Transverse colon (tissue), 4 donors: Measurements from ENCODE around the gene BORCS5. TPM values are rescaled to one million over a fixed set of nuclear protein-coding genes. Genes with fewer than 3 reads are reported as not detected.

Experiments used
- DNase-seq: peaks from one replicate; pipeline ENCODE4 v3.0.0-alpha.2; 2019
- H3K27ac ChIP-seq, 4 donors: fragments of 200-600 bp; sonication (generic); 2 replicates each; pipeline ENCODE4 v1.5.1; 2016 to 2018; ENCODE audit warnings: inconsistent platforms in 4 of 4
- H3K27me3 ChIP-seq: fragments of 200-600 bp; sonication (generic); 2 replicates; pipeline ENCODE4 v1.5.1; 2017; ENCODE audit warnings: inconsistent platforms
- H3K36me3 ChIP-seq, 4 donors: fragments of 200-600 bp; sonication (generic); 2 replicates each; pipeline ENCODE4 v1.5.1; 2017 to 2019; ENCODE audit warnings: inconsistent platforms in 4 of 4
- H3K4me1 ChIP-seq, 4 donors: fragments of 200-600 bp; sonication (generic); 2 replicates each; pipeline ENCODE4 v1.5.1; 2017 to 2020; ENCODE audit warnings: inconsistent platforms in 4 of 4
- H3K4me3 ChIP-seq, 4 donors: fragments of 200-600 bp; sonication (generic); 1 replicate in 1 of 4; 2 replicates in 3 of 4; pipeline versions ENCODE4 v1.5.1 to v1.6.1; 2017 to 2019; ENCODE audit warnings: inconsistent platforms in 4 of 4
- H3K9me3 ChIP-seq, 2 donors: fragments of 200-600 bp; sonication (generic); 2 replicates each; pipeline ENCODE4 v1.5.1; 2017 to 2019; ENCODE audit warnings: inconsistent platforms in 2 of 2
- EP300 ChIP-seq: sonication (generic); formaldehyde crosslinking; IDR thresholded peaks from one replicate; pipeline ENCODE4 v1.6.1; 2017; ENCODE audit warnings: antibody characterized with exemption, low read depth
- POLR2A ChIP-seq: fragments of 450-650 bp; IDR thresholded peaks from one replicate; pipeline ENCODE4 v1.6.1; 2016; ENCODE audit warnings: antibody characterized with exemption, mild to moderate bottlenecking, moderate library complexity
- POLR2AphosphoS5 ChIP-seq, 3 donors: sonication (generic); formaldehyde crosslinking; IDR thresholded peaks; one replicate each; pipeline ENCODE4 v1.6.1; 2016; ENCODE audit warnings: antibody characterized with exemption in 3 of 3
- WGBS, 2 donors: methylation state at CpG; one replicate each; pipeline ENCODE4 v1.1.5; 2018; ENCODE audit warnings: low coverage in 1 of 2; 5-methylcytosine and 5-hydroxymethylcytosine counted together
- in situ Hi-C, 4 donors: fragments of 200-750 bp; cut with MboI; loops; one replicate each; pipeline versions ENCODE4 v1.15.0 to v1.15.1; 2017; ENCODE audit warnings: low sequenced_read_pairs in 3 of 4, low pct_ligation_motif_present in 1 of 4, low pct_unique_long_range_greater_than_20kb in 1 of 4
- intact Hi-C: fragments of 100-400 bp; cut with DNase I; formaldehyde crosslinking; loops from one replicate; pipeline ENCODE4 v1.15.1; 2023; ENCODE audit warnings: low total_unique reads
- total RNA-seq, 4 donors: library from RNA; depleted of rRNA; stranded (reverse); fragments of >200 nt; gene quantifications; one replicate each; pipeline ENCODE4 v1.1.0, GENCODE V29; 2016
- TF ChIP-seq, protein P1 (sequence below), 5 experiments: fragments of 200-600 bp in 3 of 5; fragments of 450-650 bp in 2 of 5; sonication (generic) in 3 of 5; IDR thresholded peaks; 1 replicate in 2 of 5; 2 replicates in 3 of 5; pipeline ENCODE4 v1.5.1; 2016 to 2017; ENCODE audit warnings: antibody characterized with exemption in 5 of 5, inconsistent platforms in 3 of 5, mild to moderate bottlenecking in 2 of 5, moderate library complexity in 1 of 5

Gene BORCS5
- total RNA-seq, 4 donors from 2014 or later: 8.5 to 52.7 (median 21.3) TPM

DNA sequence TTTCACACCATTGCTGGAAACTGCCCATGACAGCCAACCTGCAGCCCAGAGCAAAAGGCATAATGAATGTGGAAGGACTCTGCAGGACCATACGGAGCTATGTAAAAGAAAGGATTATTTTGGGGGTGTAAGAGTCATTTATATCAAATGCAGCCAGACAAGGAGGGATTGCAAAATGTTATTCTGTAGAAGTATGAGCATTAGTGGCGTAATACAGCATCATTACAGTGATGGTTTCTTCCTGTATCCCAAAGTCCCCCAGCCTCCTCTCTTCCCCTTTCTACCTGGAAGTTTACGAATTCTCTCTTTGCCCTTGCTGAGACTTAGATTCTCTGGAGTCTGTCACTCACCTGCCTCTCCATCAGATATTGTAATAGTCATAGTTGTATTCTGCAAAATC is 89.9 kb downstream of the BORCS5 start:
- TF ChIP-seq POLR2A (no peak), POLR2AphosphoS5 (IDR thresholded peaks at IDR 0.05) (no peak), EP300 (no peak)
- TF ChIP-seq, protein P1, sequence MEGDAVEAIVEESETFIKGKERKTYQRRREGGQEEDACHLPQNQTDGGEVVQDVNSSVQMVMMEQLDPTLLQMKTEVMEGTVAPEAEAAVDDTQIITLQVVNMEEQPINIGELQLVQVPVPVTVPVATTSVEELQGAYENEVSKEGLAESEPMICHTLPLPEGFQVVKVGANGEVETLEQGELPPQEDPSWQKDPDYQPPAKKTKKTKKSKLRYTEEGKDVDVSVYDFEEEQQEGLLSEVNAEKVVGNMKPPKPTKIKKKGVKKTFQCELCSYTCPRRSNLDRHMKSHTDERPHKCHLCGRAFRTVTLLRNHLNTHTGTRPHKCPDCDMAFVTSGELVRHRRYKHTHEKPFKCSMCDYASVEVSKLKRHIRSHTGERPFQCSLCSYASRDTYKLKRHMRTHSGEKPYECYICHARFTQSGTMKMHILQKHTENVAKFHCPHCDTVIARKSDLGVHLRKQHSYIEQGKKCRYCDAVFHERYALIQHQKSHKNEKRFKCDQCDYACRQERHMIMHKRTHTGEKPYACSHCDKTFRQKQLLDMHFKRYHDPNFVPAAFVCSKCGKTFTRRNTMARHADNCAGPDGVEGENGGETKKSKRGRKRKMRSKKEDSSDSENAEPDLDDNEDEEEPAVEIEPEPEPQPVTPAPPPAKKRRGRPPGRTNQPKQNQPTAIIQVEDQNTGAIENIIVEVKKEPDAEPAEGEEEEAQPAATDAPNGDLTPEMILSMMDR (IDR thresholded peaks at IDR 0.05): no peak
- no peak for DNase-seq
- Histone ChIP-seq H3K27me3 (no peaks in the 10 kb centered on the region), H3K4me1 (peaks cover 0 to 54% (median 23%) of the 10 kb centered on the region in 4 donors), H3K27ac (no peak overlapping the region), H3K36me3 (no peaks in the 10 kb centered on the region), H3K4me3 (no peak overlapping the region), H3K9me3 (no peaks in the 10 kb centered on the region)
- 96 to 100% methylated on average over 3 of the region's 3 CpGs for WGBS, 2 donors
- in situ Hi-C loops: no loop called here
- intact Hi-C loops: no loop called here

DNA sequence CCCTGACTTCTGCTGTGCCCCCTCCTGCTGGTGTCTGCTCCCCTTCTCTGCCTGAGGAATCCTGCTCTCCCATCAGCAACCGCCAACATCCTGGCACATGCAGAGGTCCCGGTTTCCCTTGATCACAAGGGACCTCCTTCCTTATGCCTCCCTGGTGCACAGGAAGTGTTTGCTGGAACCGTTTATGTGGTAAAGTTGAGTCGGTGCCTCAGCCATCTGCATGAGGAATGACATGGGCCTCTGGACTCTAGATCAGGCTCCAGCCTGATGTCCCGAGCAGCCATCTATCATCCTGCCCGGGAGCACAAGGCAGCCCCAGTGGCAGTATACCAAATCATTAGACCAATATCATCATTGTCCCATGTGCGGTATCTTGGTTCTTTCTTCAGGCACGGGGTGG is 90.4 kb downstream of the BORCS5 start:
- 81 to 93% methylated on average over 3 to 8 of the region's 8 CpGs for WGBS, 2 donors
- Histone ChIP-seq H3K27ac (no peak overlapping the region), H3K9me3 (no peaks in the 10 kb centered on the region), H3K4me1 (peaks cover 0 to 50% (median 23%) of the 10 kb centered on the region in 4 donors), H3K36me3 (no peaks in the 10 kb centered on the region), H3K4me3 (no peak overlapping the region), H3K27me3 (no peaks in the 10 kb centered on the region)
- DNase-seq: no peak
- intact Hi-C loops (no loop called here), in situ Hi-C loops (no loop called here)
- TF ChIP-seq POLR2AphosphoS5 (IDR thresholded peaks at IDR 0.05) (no peak), POLR2A (no peak), EP300 (no peak)
- TF ChIP-seq, protein P1 (IDR thresholded peaks at IDR 0.05): no peak

DNA sequence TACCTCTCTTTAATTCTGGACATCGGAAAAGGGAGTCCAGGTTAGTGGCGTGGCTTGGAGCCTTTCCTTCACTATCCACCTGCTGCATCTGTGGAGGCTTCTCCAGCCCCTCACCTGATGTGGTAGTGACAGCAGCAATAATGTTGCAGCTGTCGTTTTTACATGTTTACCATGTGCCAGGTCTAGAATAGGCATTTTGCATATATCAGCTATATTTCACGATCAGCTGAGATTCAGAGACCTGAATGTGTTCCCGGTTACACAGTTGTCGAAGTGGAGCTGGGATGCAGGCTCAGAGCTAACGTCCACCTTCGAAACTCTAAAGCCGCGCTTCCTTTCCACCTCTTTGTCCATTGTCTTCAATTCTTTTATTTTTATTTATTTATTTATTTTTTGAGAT is 91.0 kb downstream of the BORCS5 start:
- WGBS, 2 donors: 93 to 94% methylated on average over 8 to 10 of the region's 10 CpGs
- no peak for DNase-seq
- in situ Hi-C loops (no loop called here), intact Hi-C loops (no loop called here)
- H3K4me3 ChIP-seq: no peak overlapping the region
- H3K36me3 ChIP-seq: no peaks in the 10 kb centered on the region
- H3K27me3 ChIP-seq: no peaks in the 10 kb centered on the region
- no peak for TF ChIP-seq EP300
- TF ChIP-seq POLR2AphosphoS5 (IDR thresholded peaks at IDR 0.05): no peak
- no peak for TF ChIP-seq POLR2A
- TF ChIP-seq, protein P1 (IDR thresholded peaks at IDR 0.05): no peak
- peaks cover 0 to 44% (median 20%) of the 10 kb centered on the region in 4 donors for H3K4me1 ChIP-seq
- no peaks in the 10 kb centered on the region for H3K9me3 ChIP-seq
- H3K27ac ChIP-seq: no peak overlapping the region

DNA sequence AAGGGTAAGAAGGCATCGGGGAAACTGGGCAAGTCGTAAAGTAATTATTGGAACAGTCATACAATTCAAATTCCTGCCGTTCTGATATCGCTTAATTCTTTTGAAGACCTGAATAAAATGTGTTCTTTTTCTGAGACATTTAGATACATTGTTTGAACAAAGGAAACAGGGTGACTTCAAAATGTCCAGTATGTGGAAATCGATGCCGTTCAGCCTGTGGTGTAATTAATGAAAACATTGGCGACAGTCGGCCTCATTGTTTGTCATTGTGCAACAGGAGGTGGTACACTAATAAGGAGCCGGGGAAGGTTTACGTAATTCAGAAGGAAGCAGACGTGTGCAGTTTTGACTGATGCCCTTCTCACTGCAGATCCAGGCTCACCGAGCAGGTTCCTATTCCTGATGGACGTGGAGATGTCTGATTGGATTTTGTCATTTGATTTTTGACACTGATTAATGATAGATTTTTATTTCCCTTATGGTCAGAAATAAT is 92.7 kb downstream of the BORCS5 start:
- Histone ChIP-seq H3K27ac (no peak overlapping the region), H3K4me3 (no peak overlapping the region), H3K4me1 (peaks cover 0 to 31% (median 14%) of the 10 kb centered on the region in 4 donors), H3K27me3 (no peaks in the 10 kb centered on the region), H3K9me3 (no peaks in the 10 kb centered on the region), H3K36me3 (no peaks in the 10 kb centered on the region)
- TF ChIP-seq POLR2A (no peak), EP300 (no peak), POLR2AphosphoS5 (IDR thresholded peaks at IDR 0.05) (no peak)
- TF ChIP-seq, protein P1 (IDR thresholded peaks at IDR 0.05): no peak
- in situ Hi-C loops (no loop called here), intact Hi-C loops (no loop called here)
- WGBS, 2 donors: 77 to 87% methylated on average over 13 of the region's 13 CpGs
- no peak for DNase-seq
